Renal cortical epithelial cell (primary cell): ENCODE data around the gene FGB. TPM values are rescaled to one million over a fixed set of nuclear protein-coding genes. Genes with fewer than 3 reads are reported as not detected.
A peak's percentile ranks its signal among the peaks of the same experiment; 100 is the strongest.

Experiments
- DNase-seq: peaks from one replicate; pipeline ENCODE4 v3.0.0-alpha.2; 2011; ENCODE audit warnings: low read depth
- total RNA-seq: library from RNA; depleted of rRNA; stranded (reverse); fragments of >200 nt; gene quantifications from 2 replicates; pipeline ENCODE4 v1.2.3, GENCODE V29; 2014

FGB gene
- total RNA-seq = 0.69 and 14.3 TPM in 2 replicates

GRCh38 chr4:154562697-154563254 lies at the start of gene FGB:
Gene FGB (plus strand): TSS chr4:154563011. CDS start chr4:154563019, 8 bp downstream.
- peak; percentile 46 for DNase-seq

- DNase-seq = no peak
Observed at GRCh38 chr4:154516318-154517029, 46.3 kb upstream of the FGB start.

GRCh38 chr4:154517591-154517990 lies 45.2 kb upstream of the FGB start:
- DNase-seq = no peak

- no peak for DNase-seq
Observed at GRCh38 chr4:154519214-154519613, 43.6 kb upstream of the FGB start.

- DNase-seq = no peak
Observed at GRCh38 chr4:154521607-154522006, 41.2 kb upstream of the FGB start.

- no peak for DNase-seq
Observed at GRCh38 chr4:154526151-154526550, 36.7 kb upstream of the FGB start.

GRCh38 chr4:154527308-154527707 lies 35.5 kb upstream of the FGB start:
- no peak for DNase-seq

- DNase-seq = peak; percentile 56
Observed at GRCh38 chr4:154528869-154529268, 33.9 kb upstream of the FGB start.

- DNase-seq = no peak
Observed at GRCh38 chr4:154529728-154530519, 32.9 kb upstream of the FGB start.

- no peak for DNase-seq
Observed at GRCh38 chr4:154534296-154534695, 28.5 kb upstream of the FGB start.

GRCh38 chr4:154542271-154542879 lies 20.4 kb upstream of the FGB start:
- DNase-seq = no peak

- no peak for DNase-seq
Observed at GRCh38 chr4:154545689-154546088, 17.1 kb upstream of the FGB start.

- DNase-seq = peak; percentile 86
Observed at GRCh38 chr4:154549894-154550790, 12.7 kb upstream of the FGB start, which contains the start of gene PLRG1. Gene PLRG1 (minus strand): TSS chr4:154550400. CDS start chr4:154550308, 92 bp downstream.

GRCh38 chr4:154551872-154552686 lies 10.7 kb upstream of the FGB start:
- DNase-seq = peak; percentile 74

GRCh38 chr4:154559141-154559493 lies 3.7 kb upstream of the FGB start:
- DNase-seq = no peak

GRCh38 chr4:154559494-154560418 lies 3.1 kb upstream of the FGB start:
- peak; percentile 69 for DNase-seq

- DNase-seq = no peak
Observed at GRCh38 chr4:154560419-154560801, 2.4 kb upstream of the FGB start.

- DNase-seq = peak; percentile 53
Observed at GRCh38 chr4:154560824-154561231, 2.0 kb upstream of the FGB start.

- no peak for DNase-seq
Observed at GRCh38 chr4:154564311-154564710, 1.5 kb downstream of the FGB start.
